ENCODE data around the gene FILIP1L.

GRCh38 chr3:100008081-100008698 is 106.1 kb downstream of the FILIP1L start:
- TF ChIP-seq CTCF (conservative IDR thresholded peaks at IDR 0.05; ENCODE audit: low read depth, low read length), result no peak
- TF ChIP-seq EZH2 (IDR thresholded peaks at IDR 0.05; ENCODE audit: borderline replicate concordance, low read depth, low read length, poor library complexity, severe bottlenecking), result no peak
